GM08714 (cell line): ENCODE measurements around the gene SNX3.
A peak's percentile ranks its signal among the peaks of the same experiment; 100 is the strongest.
"Not testable (repeated sequence)": the region's sequence is repeated elsewhere in the genome, so short reads cannot be mapped to it uniquely, and the experiment has no call there.

Source experiments
- H3K4me3 ChIP-seq: fragments of 200-500 bp; sonication (Bioruptor generic); 2 replicates; pipeline ENCODE4 v1.5.1; 2014; ENCODE audit warnings: mild to moderate bottlenecking, low read length, inconsistent platforms
- ZNF274 ChIP-seq: IDR thresholded peaks from 2 replicates; pipeline ENCODE4 v1.6.1; 2012; ENCODE audit warnings: mild to moderate bottlenecking, low read depth, low read length

Gene SNX3

DNA sequence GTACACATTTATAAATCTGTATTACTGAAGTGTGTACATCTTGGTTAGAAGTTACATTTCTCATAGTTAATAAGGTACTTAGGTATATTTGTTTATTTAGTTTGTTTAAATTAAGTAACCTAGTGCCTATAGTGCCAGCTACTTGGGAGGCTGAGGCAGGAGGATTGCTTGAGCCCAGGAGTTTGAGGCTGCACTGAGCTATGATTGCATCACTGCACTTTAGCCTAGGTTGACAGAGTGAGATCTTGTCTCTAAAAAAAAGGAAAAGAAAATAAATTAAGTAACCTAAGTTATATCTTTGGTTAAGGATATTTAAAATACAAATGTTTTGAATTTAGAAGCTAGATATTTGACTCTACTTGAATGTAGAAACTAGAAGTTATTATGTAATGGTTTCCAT is 24.5 kb upstream of the SNX3 start:
- H3K4me3 ChIP-seq, result no peak overlapping the region
- no peak for TF ChIP-seq ZNF274

GRCh38 chr6:108277831-108278230 is 17.0 kb upstream of the SNX3 start:
- H3K4me3 ChIP-seq, result no peak overlapping the region
- no peak for TF ChIP-seq ZNF274

- H3K4me3 ChIP-seq, result no peak overlapping the region
- no peak for TF ChIP-seq ZNF274
Measured at GRCh38 chr6:108277295-108277694, 16.5 kb upstream of the SNX3 start.

DNA sequence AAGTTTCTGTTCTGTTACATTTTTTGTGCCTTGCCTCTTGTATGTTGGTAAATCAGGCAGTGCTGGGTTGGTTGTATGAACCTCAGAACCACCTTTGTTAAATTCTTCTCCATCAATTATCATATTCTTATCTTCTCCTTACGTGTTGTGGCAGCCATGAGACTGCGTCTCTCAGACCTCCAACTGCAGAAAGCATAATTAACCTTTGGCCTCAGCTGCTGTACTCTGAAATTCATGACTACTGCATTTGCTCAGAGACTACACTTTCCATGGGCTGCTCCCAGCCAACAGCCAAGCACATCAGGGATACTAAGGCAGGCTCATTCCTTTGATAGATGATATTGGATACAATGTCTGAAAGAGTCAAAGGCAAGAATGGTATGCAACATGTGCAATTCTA is 15.1 kb upstream of the SNX3 start:
- no peak overlapping the region for H3K4me3 ChIP-seq
- TF ChIP-seq ZNF274, result no peak

DNA sequence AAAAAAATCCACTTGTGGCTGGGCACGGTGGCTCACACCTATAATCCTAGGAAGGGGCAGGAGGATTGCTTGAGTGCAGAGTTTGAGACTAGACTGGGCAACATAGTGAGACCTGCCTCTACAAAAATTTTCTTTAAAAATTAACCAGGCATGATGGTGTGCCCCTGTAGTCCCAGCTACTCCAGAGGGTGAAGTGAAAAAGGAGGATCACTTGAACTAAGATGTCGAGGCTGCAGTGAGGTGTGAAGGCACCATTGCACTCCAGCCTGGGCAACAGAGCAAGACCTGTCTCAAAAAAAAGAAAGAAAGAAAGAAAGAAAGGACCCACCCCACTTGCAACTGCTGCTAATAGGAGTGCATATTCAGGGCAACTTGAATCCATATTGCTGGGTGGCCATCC is 13.7 kb upstream of the SNX3 start:
- no peak for TF ChIP-seq ZNF274
- no peak overlapping the region for H3K4me3 ChIP-seq

DNA sequence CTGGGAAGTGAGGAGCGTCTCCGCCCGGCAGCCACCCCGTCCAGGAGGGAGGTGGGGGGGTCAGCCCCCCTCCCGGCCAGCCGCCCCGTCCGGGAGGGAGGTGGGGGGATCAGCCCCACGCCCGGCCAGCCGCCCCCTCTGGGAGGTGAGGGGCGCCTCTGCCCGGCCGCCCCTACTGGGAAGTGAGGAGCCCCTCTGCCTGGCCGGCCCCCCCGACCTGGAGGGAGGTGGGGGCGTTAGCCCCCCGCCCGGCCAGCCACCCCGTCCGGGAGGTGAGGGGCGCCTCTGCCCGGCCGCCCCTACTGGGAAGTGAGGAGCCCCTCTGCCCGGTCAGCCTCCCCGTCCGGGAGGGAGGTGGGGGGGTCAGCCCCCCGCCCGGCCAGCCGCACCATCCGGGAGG is 9.1 kb upstream of the SNX3 start:
- not testable (repeated sequence) for H3K4me3 ChIP-seq

DNA sequence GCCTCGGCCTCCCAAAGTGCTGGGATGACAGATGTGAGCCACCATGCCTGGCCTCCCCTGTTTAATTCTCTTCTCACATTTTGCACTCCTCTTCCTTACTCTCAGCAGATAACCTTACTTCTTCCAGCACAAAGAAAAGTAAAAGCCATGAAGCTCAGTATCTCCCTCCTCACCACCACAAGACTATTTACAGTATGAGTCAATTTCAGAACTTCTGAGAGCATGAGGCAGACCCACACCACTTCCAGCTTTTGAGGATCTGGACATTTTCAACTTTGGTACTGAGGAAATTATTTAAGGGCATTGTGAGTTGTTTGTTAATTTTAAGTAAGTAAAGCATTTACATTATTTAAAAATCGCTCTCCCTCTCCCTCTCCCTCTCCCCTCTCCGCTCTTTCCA is 8.0 kb upstream of the SNX3 start:
- TF ChIP-seq ZNF274, result no peak
- H3K4me3 ChIP-seq, result no peak overlapping the region

DNA sequence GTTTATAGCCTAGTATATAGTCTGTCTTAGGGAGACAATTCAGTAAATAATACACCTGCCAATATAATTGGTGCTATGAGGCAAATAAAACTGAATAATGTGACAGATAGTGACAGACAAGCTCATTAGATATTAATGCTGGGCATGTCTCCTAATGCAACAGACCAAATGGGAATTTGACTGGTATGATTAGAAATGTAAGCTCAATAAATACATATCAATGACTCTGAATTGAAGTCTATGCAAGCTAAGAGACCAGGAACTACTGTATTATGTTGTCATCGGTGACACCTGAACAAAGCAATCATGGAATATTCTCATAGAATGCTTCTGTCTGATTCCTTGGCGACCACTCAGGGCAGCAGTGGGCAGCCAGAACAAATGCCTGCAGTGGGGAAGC is 2.5 kb upstream of the SNX3 start:
- H3K4me3 ChIP-seq, result no peak overlapping the region
- no peak for TF ChIP-seq ZNF274

GRCh38 chr6:108260126-108260808 is 573 bp downstream of the SNX3 start:
- TF ChIP-seq ZNF274, result no peak
- peak overlapping the region; percentile 91 for H3K4me3 ChIP-seq

- no peak for TF ChIP-seq ZNF274
- H3K4me3 ChIP-seq, result no peak overlapping the region
Measured at GRCh38 chr6:108254433-108255410, 6.1 kb downstream of the SNX3 start.

DNA sequence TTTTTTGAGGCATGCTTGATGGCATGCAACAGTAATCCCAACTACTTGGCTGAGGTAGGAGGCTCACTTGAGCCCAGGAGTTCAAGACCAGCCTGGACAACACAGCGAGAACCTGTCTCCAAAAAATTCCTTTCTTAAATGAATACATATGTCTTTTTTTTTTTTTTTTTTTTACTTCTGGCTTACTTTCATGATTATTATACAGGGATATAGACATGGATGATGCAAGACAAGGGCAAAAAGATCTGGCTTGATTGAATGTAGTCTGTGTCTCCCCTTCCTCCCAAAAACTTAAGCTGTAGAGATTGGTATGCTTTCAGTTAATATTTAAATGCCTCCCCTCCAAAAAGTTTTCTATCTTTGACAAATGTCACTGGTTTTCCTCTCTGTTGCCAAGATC is 7.6 kb downstream of the SNX3 start:
- no peak overlapping the region for H3K4me3 ChIP-seq
- TF ChIP-seq ZNF274, result no peak

- no peak overlapping the region for H3K4me3 ChIP-seq
- TF ChIP-seq ZNF274, result no peak
Measured at GRCh38 chr6:108252055-108252454, 8.8 kb downstream of the SNX3 start.

GRCh38 chr6:108251252-108251651 is 9.6 kb downstream of the SNX3 start:
- H3K4me3 ChIP-seq, result no peak overlapping the region
- no peak for TF ChIP-seq ZNF274

- no peak overlapping the region for H3K4me3 ChIP-seq
- no peak for TF ChIP-seq ZNF274
Measured at GRCh38 chr6:108250240-108250866, 10.5 kb downstream of the SNX3 start.
